K562 (cell line): Measurements from ENCODE around the gene CCDC13. TPM values are rescaled to one million over a fixed set of nuclear protein-coding genes. Genes with fewer than 3 reads are reported as not detected.

Source experiments
- ATAC-seq: fragments of 200-7000 bp; cut with Tn5 transposase; 3 replicates; pipeline ENCODE4 v1.9.1; 2020; ENCODE audit warnings: moderate library complexity
- BruUV-seq: library from RNA; stranded (reverse); fragments of 400-500 nt; replicated peaks from 2 replicates; lab custom pipeline; 2021; lab: Mats Ljungman, UMichigan
- CTCF ChIA-PET: fragments of 300-600 bp; formaldehyde crosslinking; extraction: SDS; loops from one replicate; lab custom pipeline; 2021; ENCODE audit warnings: low intra/inter-chr PET ratio; lab: Yijun Ruan, JAX
- POLR2A ChIA-PET: fragments of 300-600, 350-650 bp; sonication (Branson Sonifier 250); formaldehyde crosslinking; extraction: SDS; loops from one replicate; lab custom pipeline; 2021; ENCODE audit warnings: antibody characterized with exemption, inconsistent platforms; lab: Yijun Ruan, JAX
- DNase-seq, 4 experiments: peaks; one replicate each; pipeline versions ENCODE4 v3.0.0 to v3.0.0-alpha.2; 2011 to 2018; ENCODE audit warnings: low spot score in 3 of 4, mixed read lengths in 3 of 4; ENCODE audit errors: extremely low read depth in 1 of 4
- FAIRE-seq: peaks from 2 replicates; lab custom pipeline; 2011; peaks lifted over from hg19 to GRCh38; lab: Jason Lieb, UNC
- H2AFZ ChIP-seq: 2 replicates; pipeline ENCODE4 v1.6.0; 2011; ENCODE audit warnings: low read depth, low read length, control low read depth, inconsistent platforms
- H3K27ac ChIP-seq: fragments of 200-600 bp; 3 replicates; pipeline ENCODE4 v1.8.0; 2011; ENCODE audit warnings: low read depth, mild to moderate bottlenecking, control low read depth, inconsistent platforms, low read length, moderate library complexity, mixed read lengths; ENCODE audit errors: extremely low read depth
- H3K27me3 ChIP-seq, 2 experiments: fragments of 300-600 bp in 1 of 2; 2 replicates in 1 of 2; 3 replicates in 1 of 2; pipeline versions ENCODE4 v1.6.0 to v1.8.0; 2011; ENCODE audit warnings: inconsistent platforms in 2 of 2, low read length in 2 of 2, mild to moderate bottlenecking in 1 of 2, mixed read lengths in 1 of 2, moderate library complexity in 1 of 2; ENCODE audit not compliant: control insufficient read depth in 2 of 2, insufficient read depth in 2 of 2
- H3K36me3 ChIP-seq: fragments of 300-600 bp; 3 replicates; pipeline ENCODE4 v1.8.0; 2011; ENCODE audit warnings: mild to moderate bottlenecking, low read length, inconsistent platforms; ENCODE audit not compliant: control insufficient read depth, insufficient read depth
- H3K4me1 ChIP-seq, 2 experiments: fragments of 200-600 bp in 1 of 2; replicated peaks in 1 of 2; 2 replicates in 1 of 2; 3 replicates in 1 of 2; pipeline versions ENCODE4 v1.5.1 to v1.8.0; 2011; ENCODE audit warnings: inconsistent platforms in 2 of 2, low read length in 2 of 2, mild to moderate bottlenecking in 1 of 2, mixed read lengths in 1 of 2, moderate library complexity in 1 of 2; ENCODE audit not compliant: control insufficient read depth in 2 of 2, insufficient read depth in 2 of 2
- H3K4me2 ChIP-seq: 2 replicates; pipeline ENCODE4 v1.6.1; 2011; ENCODE audit warnings: low read length, control low read depth, inconsistent platforms, mixed read lengths; ENCODE audit not compliant: insufficient read depth
- H3K4me3 ChIP-seq: fragments of 200-600 bp; sonication (generic), shearing (Covaris generic); 2 replicates; pipeline ENCODE4 v1.5.1; 2016; ENCODE audit warnings: control low read depth, inconsistent platforms
- H3K79me2 ChIP-seq: fragments of 200-600 bp; 3 replicates; pipeline ENCODE4 v1.8.0; 2011; ENCODE audit warnings: low read length, inconsistent platforms; ENCODE audit not compliant: control insufficient read depth, insufficient read depth
- H3K9ac ChIP-seq, 2 experiments: 2 replicates each; pipeline versions ENCODE4 v1.6.0 to v1.6.1; 2011; ENCODE audit warnings: low read depth in 2 of 2, low read length in 2 of 2, control low read depth in 1 of 2, inconsistent platforms in 1 of 2, mild to moderate bottlenecking in 1 of 2, mixed read lengths in 1 of 2; ENCODE audit not compliant: insufficient read depth in 1 of 2
- H3K9me1 ChIP-seq: one replicate; pipeline ENCODE4 v1.6.0; 2011; ENCODE audit warnings: inconsistent platforms, mild to moderate bottlenecking, low read length, moderate library complexity; ENCODE audit not compliant: control insufficient read depth, insufficient read depth
- H3K9me3 ChIP-seq: replicated peaks from 2 replicates; pipeline ENCODE4 v1.5.1; 2011; ENCODE audit warnings: low read depth, low read length, inconsistent platforms; ENCODE audit not compliant: control insufficient read depth, insufficient read depth
- H4K20me1 ChIP-seq: replicated peaks from 2 replicates; pipeline ENCODE4 v1.6.1; 2011; ENCODE audit warnings: low read length, inconsistent platforms, mixed read lengths; ENCODE audit not compliant: control insufficient read depth, insufficient read depth
- ARHGAP35 ChIP-seq: fragments of 450-650 bp; IDR thresholded peaks from 2 replicates; pipeline ENCODE4 v1.6.1; 2018; ENCODE audit not compliant: partially characterized antibody
- HBP1 ChIP-seq: fragments of 450-650 bp; formaldehyde crosslinking; IDR thresholded peaks from 2 replicates; pipeline ENCODE4 v1.4.0; 2022; ENCODE audit warnings: missing genetic modification characterization
- HNRNPL ChIP-seq: fragments of 200-400 bp; formaldehyde crosslinking; IDR thresholded peaks from 2 replicates; pipeline ENCODE4 v1.6.1; 2017; ENCODE audit warnings: low read depth, mild to moderate bottlenecking, low read length
- ILF3 ChIP-seq: fragments of 450-650 bp; IDR thresholded peaks from 2 replicates; pipeline ENCODE4 v1.6.1; 2018; ENCODE audit warnings: antibody characterized with exemption, mild to moderate bottlenecking, moderate library complexity, borderline replicate concordance
- MBD2 ChIP-seq: sonication (generic); IDR thresholded peaks from 2 replicates; pipeline ENCODE4 v1.6.1; 2016; ENCODE audit warnings: low read depth, borderline replicate concordance
- NR1H2 ChIP-seq: sonication (generic); formaldehyde crosslinking; IDR thresholded peaks from 2 replicates; pipeline ENCODE4 v1.4.0; 2020; ENCODE audit warnings: mild to moderate bottlenecking, missing genetic modification reagents
- TCFL5 ChIP-seq: fragments of 250-450 bp; sonication (Bioruptor Pico); conservative IDR thresholded peaks from 2 replicates; pipeline ENCODE4 v1.6.1; 2021; ENCODE audit warnings: mild to moderate bottlenecking, moderate library complexity, matching md5 sums
- TSC22D4 ChIP-seq: fragments of 450-650 bp; IDR thresholded peaks from 2 replicates; pipeline ENCODE4 v1.6.1; 2016; ENCODE audit warnings: missing genetic modification characterization, missing biosample characterization, control low read depth
- ZEB2 ChIP-seq: fragments of 450-650 bp; IDR thresholded peaks from 2 replicates; pipeline ENCODE4 v1.6.1; 2016
- ZNF165 ChIP-seq: fragments of 250-450 bp; sonication (Bioruptor Pico); IDR thresholded peaks from 2 replicates; pipeline ENCODE4 v1.4.0; 2020; ENCODE audit warnings: borderline replicate concordance
- WGBS: fragments of 100-300 bp; shearing (Covaris generic); methylation state at CpG from one replicate; pipeline ENCODE4 v1.1.6; 2016; ENCODE audit warnings: low coverage, mixed read lengths; ENCODE audit not compliant: insufficient coverage; ENCODE audit errors: missing lambda C conversion rate; 5-methylcytosine and 5-hydroxymethylcytosine counted together
- in situ Hi-C: fragments of 300-500 bp; cut with MboI; formaldehyde crosslinking; loops from 4 replicates; pipeline ENCODE4 v1.15.0; 2018; ENCODE audit warnings: inconsistent platforms, mixed read lengths
- intact Hi-C: fragments of 100-400 bp; cut with micrococcal nuclease; formaldehyde crosslinking; loops from 2 replicates; pipeline ENCODE4 v1.14.2; 2022
- polyA plus RNA-seq, 8 experiments: library from polyadenylated mRNA; depleted of rRNA in 4 of 8; stranded (reverse) in 5 of 8; unstranded in 3 of 8; fragments of >200 nt; fragmentation: Nextera tagmentation in 2 of 8; fragmentation: Illumina TruSeq in 1 of 8; extraction: Ambion mirVana in 2 of 8; extraction: Trizol in 1 of 8; gene quantifications; 2 replicates each; pipeline versions ENCODE4 v1.2.1 to v1.2.3, GENCODE V29; 2011 to 2014; ENCODE audit warnings: inconsistent platforms in 1 of 8, missing spikeins in 1 of 8
- total RNA-seq, 7 experiments: library from RNA; depleted of rRNA in 6 of 7; stranded (reverse); fragments of >200 nt in 6 of 7; fragmentation: Illumina TruSeq in 2 of 7; extraction: Trizol in 2 of 7; gene quantifications; 2 replicates each; pipeline versions ENCODE4 v1.2.1 to v1.2.3, GENCODE V29; 2011 to 2021; ENCODE audit warnings: low replicate concordance in 1 of 7

The CCDC13 gene
- total and polyA plus RNA-seq, 9 of the 15 experiments (the other 6 are each of a cell fraction or from before 2014, with no cell fraction given), result 0.20 to 0.70 (median 0.48) TPM; not detected in 2

GRCh38 chr3:42730706-42731420 is 42.2 kb downstream of the CCDC13 start:
- no peaks in the 10 kb centered on the region for H3K4me1 ChIP-seq
- in situ Hi-C loops, result no loop called here
- 0 out of 2 replicates have a peak, but pooled peaks cover 2% of the 10 kb centered on the region for H3K9me3 ChIP-seq
- no peak for FAIRE-seq
- no peak overlapping the region for H2AFZ ChIP-seq
- BruUV-seq, result no TSS peak
- ChIA-PET CTCF (no interaction called here), POLR2A (interaction anchor here (0.7 to 1.3 kb wide), 2 partner anchors 11 to 43 kb away, joined by 3 to 5 read pairs; no protein-coding TSS in a partner anchor)
- intact Hi-C loops, result no loop called here
- TF ChIP-seq ARHGAP35 (no peak), ZEB2 (no peak), NR1H2 (CRISPR knock-in tag) (no peak), ZNF165 (no peak), ILF3 (no peak), MBD2 (no peak), TSC22D4 (no peak), HBP1 (CRISPR knock-in tag) (no peak), TCFL5 (CRISPR knock-in tag) (no peak), HNRNPL (no peak)
- H3K36me3 ChIP-seq, result no peaks in the 10 kb centered on the region
- no peak for DNase-seq
- peaks cover 21 to 28% of the 10 kb centered on the region in 2 experiments; a peak in 4 of 5 replicates for H3K27me3 ChIP-seq
- H4K20me1 ChIP-seq, result no peaks in the 10 kb centered on the region
- H3K27ac ChIP-seq, result no peak overlapping the region
- no peaks in the 10 kb centered on the region for H3K9me1 ChIP-seq
- ATAC-seq, result no peak
- 7% methylated on average over 3 of the region's 3 CpGs for WGBS
- no peaks in the 10 kb centered on the region for H3K79me2 ChIP-seq
- no peak overlapping the region for H3K9ac ChIP-seq
- no peak overlapping the region for H3K4me3 ChIP-seq
- no peak overlapping the region for H3K4me2 ChIP-seq
